ENCODE data around the gene HNRNPAB. TPM values are rescaled to one million over a fixed set of nuclear protein-coding genes. Genes with fewer than 3 reads are reported as not detected.

HNRNPAB gene
- total and polyA plus RNA-seq, 3 donors from 2014 or later = 63.1 to 71.0 (median 66.2) TPM

GRCh38 chr5:178215280-178216002 lies 11.1 kb downstream of the HNRNPAB start:
- Histone ChIP-seq H3K36me3 (ENCODE audit: low read depth, missing control alignments) (no peaks in the 10 kb centered on the region), H3K4me1 (peaks cover 4% of the 10 kb centered on the region), H3K27me3 (no peaks in the 10 kb centered on the region), H3K9me3 (no peaks in the 10 kb centered on the region), H3K4me3 (no peak overlapping the region), H3K27ac (no peak overlapping the region)
- DNase-seq = no peak
- 82 to 90% methylated on average over 8 to 13 of the region's 13 CpGs for WGBS, 2 donors
- intact Hi-C loops (cut with DNase I; ENCODE audit: low total_unique reads) = no loop called here
- TF ChIP-seq CTCF (IDR thresholded peaks at IDR 0.05) (no peak), POLR2A (IDR thresholded peaks at IDR 0.05) (no peak)

DNA sequence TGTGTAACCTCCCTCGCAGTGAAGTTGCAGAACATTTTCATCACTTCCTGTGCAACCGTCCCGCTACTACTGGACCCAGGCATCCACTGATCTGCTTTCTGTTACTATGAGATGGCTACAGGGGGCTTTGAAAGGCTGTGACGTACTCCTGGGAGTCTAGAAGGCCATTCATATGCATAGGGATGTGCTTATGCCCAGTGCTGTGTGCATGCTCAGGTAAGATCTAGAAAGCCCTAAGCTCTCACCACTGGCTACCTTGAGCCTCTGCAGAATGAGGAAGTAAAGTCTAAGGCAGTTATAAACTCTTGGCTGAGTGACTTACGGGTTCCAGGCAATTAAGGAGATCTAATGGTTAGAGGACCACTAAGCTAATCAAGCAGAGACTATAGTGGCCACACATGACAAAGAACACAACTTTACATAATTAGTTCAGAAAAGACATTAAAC lies 11.8 kb downstream of the HNRNPAB start:
- Histone ChIP-seq H3K27ac (no peak overlapping the region), H3K4me1 (peaks cover 4% of the 10 kb centered on the region), H3K27me3 (no peaks in the 10 kb centered on the region), H3K36me3 (ENCODE audit: low read depth, missing control alignments) (no peaks in the 10 kb centered on the region), H3K9me3 (no peaks in the 10 kb centered on the region), H3K4me3 (no peak overlapping the region)
- intact Hi-C loops (cut with DNase I; ENCODE audit: low total_unique reads) = no loop called here
- TF ChIP-seq POLR2A (IDR thresholded peaks at IDR 0.05) (no peak), CTCF (IDR thresholded peaks at IDR 0.05) (no peak)
- DNase-seq = no peak
- WGBS, 2 donors = 87 to 88% methylated on average over 5 of the region's 5 CpGs

GRCh38 chr5:178216779-178217178 lies 12.4 kb downstream of the HNRNPAB start:
- intact Hi-C loops (cut with DNase I; ENCODE audit: low total_unique reads) = no loop called here
- no peaks in the 10 kb centered on the region for H3K27me3 ChIP-seq
- 96 to 98% methylated on average over 3 of the region's 3 CpGs for WGBS, 2 donors
- H3K27ac ChIP-seq = no peak overlapping the region
- H3K4me1 ChIP-seq = peaks cover 4% of the 10 kb centered on the region
- TF ChIP-seq POLR2A (IDR thresholded peaks at IDR 0.05) = no peak
- no peak for DNase-seq
- H3K4me3 ChIP-seq = no peak overlapping the region
- no peaks in the 10 kb centered on the region for H3K9me3 ChIP-seq
- no peaks in the 10 kb centered on the region for H3K36me3 ChIP-seq (ENCODE audit: low read depth, missing control alignments)

GRCh38 chr5:178218237-178218776 lies 14.0 kb downstream of the HNRNPAB start:
- Histone ChIP-seq H3K36me3 (ENCODE audit: low read depth, missing control alignments) (no peaks in the 10 kb centered on the region), H3K27ac (no peak overlapping the region), H3K4me1 (no peaks in the 10 kb centered on the region), H3K27me3 (no peaks in the 10 kb centered on the region), H3K9me3 (no peaks in the 10 kb centered on the region), H3K4me3 (no peak overlapping the region)
- TF ChIP-seq CTCF (IDR thresholded peaks at IDR 0.05) (no peak), POLR2A (IDR thresholded peaks at IDR 0.05) (no peak)
- no peak for DNase-seq
- intact Hi-C loops (cut with DNase I; ENCODE audit: low total_unique reads) = no loop called here
- 77 to 83% methylated on average over 5 of the region's 5 CpGs for WGBS, 2 donors

- no peaks in the 10 kb centered on the region for H3K36me3 ChIP-seq (ENCODE audit: low read depth, missing control alignments)
Observed at GRCh38 chr5:178218827-178219226, 14.5 kb downstream of the HNRNPAB start.

More at GRCh38 chr5:178218827-178219226, 14.5 kb downstream of the HNRNPAB start:
- no peak for TF ChIP-seq POLR2A (IDR thresholded peaks at IDR 0.05)
- no peak for TF ChIP-seq CTCF (IDR thresholded peaks at IDR 0.05)
- intact Hi-C loops (cut with DNase I; ENCODE audit: low total_unique reads) = no loop called here
- Histone ChIP-seq H3K4me1 (no peaks in the 10 kb centered on the region), H3K27me3 (no peaks in the 10 kb centered on the region), H3K4me3 (no peak overlapping the region), H3K9me3 (no peaks in the 10 kb centered on the region), H3K27ac (no peak overlapping the region)
- DNase-seq = no peak
- WGBS, 2 donors = 77 to 80% methylated on average over 3 of the region's 3 CpGs

Data from testis (tissue), 3 donors.